HTERT RPE-1 (cell line): Measurements from ENCODE around the gene SNIP1.
"Not testable (repeated sequence)": the region's sequence is repeated elsewhere in the genome, so short reads cannot be mapped to it uniquely, and the experiment has no call there.

Experiments
- in situ Hi-C: fragments of 300-500 bp; cut with MboI; formaldehyde crosslinking; loops from 4 replicates; pipeline ENCODE4 v1.14.3; 2020; ENCODE audit warnings: low sequenced_read_pairs

Gene SNIP1

DNA sequence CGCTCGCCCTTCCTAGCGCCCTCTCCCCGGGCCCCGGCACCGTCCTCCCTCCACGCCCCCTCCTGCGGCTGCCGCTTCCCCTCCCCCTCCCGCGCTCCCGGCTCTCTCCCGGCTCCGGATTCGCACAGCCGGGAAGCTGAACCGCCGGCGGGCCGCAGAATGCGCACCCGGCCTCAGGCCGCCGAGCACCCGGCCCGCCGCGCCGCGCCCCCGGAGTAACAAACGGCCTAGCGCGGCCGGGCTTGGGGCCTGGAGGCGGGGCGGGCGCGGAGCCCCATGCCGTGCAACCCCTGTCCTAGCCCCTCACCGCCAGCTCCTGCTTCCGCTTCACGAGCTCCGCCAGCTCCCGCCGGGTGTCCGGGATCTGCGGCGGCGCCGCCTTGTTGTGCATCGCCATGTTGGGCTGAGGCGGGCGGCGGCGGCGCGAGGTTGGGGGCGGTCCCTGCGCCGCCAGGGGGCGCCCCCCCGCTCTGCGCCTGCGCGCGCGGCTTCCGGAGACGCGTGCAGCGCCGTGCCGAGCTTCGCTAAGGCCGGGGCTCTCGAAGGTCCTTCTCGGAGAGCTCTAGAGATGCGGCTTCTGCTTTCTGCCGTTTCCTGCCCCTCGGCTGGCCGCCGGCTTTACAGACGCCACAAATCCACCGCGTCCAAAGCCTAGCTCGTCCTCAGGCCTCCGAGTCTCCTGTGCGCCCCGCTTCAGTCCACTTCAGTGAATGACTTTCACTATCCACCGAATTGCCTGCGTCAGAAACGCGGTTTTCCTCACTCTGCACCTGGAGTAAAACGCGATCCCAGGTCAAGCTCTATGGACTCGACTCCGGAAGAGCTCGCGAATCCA is 39.5 kb downstream of the SNIP1 start, which contains the start of gene MEAF6:
Gene MEAF6 (minus strand): TSS at position 417 of the 835 bp plus-strand sequence. CDS start 20 bp downstream, at position 397.
- in situ Hi-C loops: no loop called here

DNA sequence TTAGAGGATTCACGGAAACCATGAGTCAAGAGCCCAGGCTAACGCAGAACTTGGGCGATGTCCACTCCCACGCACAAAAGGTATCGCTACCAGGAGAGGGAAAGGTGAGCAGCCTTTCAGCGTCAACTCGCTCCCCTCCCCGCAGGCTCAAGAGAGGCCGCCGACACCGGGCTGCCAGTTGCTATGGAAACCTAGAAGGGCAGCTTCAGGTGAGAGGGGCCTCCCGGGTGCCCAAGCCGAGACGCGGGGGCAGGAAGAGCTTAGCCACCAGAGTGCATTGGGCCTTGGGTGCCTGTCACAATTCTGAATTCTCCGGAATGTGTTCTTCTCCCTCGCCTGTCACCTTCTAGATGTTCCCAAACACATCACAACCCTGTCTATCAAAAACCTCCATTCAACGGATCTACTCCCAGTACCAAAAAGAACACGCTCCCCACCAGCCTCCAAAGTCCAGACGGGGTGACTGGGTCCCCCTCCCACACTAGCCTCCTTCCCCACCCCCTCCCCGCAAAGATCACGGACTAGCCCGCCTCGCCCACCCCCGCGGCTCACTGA is 40.2 kb downstream of the SNIP1 start:
- in situ Hi-C loops: no loop called here

DNA sequence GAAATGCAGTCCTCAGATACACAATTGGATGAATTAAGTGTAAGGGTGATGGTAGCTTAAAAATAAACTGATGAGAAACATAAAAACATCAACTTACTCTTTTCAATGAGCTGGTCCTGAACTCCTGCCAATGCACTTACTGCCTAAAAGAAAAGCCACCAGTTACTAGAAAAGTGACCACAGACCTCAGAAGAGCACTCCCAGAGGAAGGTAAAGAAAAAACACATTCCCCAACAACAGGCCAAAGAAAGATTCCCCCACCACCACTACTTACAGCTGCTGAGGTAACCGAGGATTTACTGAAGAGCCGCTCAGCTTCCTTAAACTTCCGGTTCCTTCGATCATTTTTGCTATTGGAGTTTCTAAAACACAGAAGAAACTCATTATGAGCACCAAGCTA is 44.9 kb downstream of the SNIP1 start:
- in situ Hi-C loops: no loop called here

DNA sequence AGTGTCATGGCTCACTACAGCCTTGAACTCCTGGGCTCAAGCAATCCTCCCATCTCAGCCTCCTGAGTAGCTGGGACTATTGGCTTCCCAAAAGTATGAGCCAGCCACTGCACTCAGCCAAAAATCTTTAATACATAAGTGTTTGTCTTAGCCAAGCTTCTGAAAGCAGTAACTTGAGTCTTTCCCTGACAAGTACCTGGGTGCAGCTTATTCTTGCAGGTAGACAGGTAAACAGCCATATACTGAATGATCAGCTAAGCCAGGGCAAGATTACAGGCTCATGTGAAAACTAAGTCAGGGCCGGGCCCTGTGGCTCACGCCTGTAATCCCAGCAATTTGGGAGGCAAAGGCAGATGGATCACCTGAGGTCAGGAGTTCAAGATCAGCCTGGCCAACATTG is 47.4 kb downstream of the SNIP1 start:
- in situ Hi-C loops: no loop called here

DNA sequence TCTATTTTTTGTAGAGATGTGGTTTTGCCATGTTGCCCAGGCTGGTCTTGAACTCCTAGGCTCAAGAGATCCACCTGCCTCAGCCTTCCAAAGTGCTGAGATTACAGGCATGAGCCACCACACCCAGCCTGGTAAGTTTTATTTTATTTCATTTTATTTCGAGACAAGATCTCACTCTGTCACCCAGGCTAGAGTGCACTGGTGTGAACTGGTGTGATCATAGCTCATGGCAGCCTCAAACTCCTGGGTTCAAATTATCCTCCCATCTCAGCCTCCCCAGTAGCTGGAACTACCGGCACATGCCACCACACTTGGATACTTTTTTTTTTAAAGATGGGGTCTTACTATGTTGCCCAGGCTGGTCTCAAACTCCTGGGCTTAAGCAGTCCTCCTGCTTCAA is 51.3 kb downstream of the SNIP1 start:
- in situ Hi-C loops: not testable (repeated sequence)

DNA sequence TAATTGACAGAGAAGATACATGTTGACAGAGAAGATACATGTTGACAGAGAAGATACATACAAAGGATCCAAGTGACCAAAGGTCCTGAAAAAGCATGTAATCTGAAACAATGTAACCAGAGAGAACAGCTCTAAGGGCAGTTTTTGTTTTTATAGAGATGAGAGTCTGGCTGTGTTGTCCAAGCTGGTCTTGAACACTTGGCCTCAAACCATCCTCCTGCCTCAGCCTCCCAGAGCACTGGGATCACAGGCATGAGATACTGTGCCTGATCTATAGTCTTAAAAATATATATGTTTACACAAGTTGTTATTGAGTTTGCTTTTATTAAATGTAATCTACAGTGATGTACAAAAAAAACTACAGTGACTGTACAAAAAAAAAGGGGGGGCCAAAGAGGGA is 52.0 kb downstream of the SNIP1 start:
- in situ Hi-C loops: no loop called here

DNA sequence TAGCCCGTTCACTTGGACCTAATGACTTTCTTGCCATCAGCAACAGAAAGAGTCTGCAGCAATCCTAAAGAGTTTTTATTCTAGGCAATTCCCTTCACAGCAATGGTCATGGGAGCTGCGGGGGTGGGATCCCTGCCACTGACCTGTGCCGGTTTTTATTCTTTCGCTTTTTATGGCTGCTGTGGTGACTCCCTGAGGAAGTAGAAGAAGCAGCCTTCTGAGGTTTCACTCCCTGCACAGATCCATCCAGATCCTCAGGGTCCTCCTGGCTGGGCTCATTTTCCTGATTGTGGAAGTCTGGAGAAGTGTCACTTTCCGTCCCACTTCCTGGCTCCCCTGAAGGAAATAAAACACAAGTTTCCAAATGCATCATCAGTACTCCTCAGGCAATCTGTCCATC is 52.4 kb downstream of the SNIP1 start:
- in situ Hi-C loops: no loop called here

DNA sequence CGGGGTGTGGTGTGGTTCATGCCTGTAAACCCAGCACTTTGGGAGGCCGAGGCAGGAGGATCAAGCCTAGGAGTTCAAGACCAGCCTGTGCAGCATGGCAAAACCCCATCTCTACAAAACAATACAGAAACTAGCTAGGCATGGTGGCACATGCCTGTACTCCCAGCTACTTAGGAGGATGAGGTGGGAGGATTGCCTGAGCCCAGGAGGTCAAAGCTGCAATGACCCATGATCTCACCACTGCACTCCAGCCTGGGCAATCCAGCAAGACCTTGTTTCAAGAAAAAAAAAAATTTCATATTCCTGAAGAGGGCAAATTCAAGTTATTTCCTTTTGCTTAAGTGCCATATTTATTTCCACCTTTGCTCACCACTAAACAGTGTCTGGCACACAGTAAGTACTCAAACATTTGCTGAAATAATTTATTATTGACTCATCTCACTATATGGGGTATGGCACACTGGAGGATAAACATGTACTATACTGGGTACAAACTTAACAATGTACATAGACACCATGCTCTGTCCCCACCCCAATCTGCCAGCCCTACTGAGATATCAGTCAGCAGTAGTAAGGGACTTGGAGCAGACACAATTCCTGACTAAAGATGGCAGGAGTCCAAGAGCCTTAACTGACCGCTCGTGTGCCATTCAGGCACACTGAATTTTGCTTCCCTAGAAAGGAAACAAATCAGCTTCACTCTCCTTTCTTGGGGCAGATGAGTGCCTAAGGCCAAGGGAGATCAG is 55.0 kb downstream of the SNIP1 start:
- in situ Hi-C loops: no loop called here

DNA sequence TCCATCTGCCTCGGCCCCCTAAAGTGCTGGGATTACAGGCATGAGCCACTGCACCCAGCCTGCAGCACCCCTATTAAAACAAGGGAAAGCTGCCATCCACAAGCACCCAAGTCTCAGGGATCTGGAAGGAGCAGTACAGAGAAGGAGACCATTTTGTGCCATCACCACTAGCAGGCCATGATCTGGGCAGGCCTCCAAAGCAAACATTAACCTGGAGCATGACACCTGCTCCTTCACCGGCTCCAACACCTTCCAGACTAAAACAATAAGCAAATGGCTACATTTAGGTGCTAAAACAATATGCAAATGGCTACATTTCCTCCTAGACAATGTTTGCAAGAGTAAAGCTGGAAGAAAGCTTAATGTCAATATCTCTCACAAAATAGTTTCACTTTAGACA is 56.3 kb downstream of the SNIP1 start:
- in situ Hi-C loops: no loop called here

DNA sequence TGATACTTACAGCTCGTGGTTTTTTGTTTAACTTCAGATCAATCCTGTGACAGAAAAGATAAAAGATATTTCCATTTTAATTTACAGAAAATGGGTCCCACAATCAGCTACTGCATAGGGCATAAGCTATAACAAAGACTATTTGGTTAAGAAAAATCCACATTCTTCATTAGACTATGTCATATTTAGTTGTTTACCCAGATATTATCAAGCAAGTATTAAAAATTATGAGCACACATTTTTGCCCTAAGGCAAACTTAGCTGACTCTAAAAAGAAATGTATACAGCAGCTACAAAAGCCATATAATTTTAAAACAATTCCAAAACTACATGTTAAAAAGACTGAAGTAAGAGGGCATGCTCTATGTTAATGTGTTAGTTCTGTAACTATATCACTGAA is 58.2 kb downstream of the SNIP1 start:
- in situ Hi-C loops: no loop called here

DNA sequence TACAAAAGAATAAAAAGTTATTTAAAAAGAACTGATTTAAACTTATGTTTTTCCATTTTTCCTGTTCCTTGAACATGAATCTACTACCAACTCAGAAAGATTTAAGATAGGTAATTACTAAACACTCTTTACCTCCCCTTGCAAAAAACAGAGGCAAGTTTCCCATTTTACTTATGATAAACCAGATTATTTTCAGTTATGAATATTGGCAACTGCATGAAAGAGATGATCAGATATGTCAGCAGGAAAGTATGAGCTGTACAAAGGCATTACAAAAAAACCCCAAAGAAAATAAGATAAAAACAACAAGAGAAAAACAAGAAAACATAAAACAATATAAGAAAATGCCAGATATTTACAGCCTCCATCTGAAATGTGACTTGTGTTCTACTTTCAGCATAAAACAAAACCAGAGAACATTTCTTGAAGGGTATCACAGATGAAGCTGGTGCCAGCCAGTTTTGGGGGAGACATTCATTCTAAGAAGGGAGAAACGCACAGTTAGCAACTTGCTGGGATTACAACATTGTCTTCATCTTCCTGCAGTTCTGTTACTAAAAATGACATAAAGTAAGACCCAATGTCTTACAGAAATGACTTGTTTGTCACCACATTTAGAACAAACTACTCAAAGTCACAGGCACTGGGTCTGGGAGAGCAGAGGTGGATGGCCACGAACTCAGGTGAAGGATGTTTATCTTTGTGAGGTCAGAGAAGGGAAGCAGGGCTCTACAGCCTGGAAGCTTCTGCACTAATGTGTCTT is 60.6 kb downstream of the SNIP1 start:
- in situ Hi-C loops: no loop called here

DNA sequence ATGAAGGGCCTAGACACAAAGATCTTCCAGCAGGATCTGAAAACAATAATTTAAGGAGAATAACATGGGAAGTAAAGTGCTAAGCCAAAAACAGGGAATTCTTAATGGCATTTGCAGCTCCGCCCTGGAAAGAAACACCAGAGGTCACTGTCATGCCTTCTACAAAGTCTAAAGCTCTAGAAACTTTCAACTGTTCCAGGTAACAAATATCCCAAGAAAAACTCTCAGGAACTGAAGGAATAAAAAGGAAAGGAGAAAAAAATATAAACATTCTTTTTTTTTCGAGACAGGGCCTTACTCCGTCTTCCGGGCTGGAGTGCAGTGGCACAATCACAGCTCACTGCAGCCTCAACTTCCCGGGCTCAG is 66.5 kb downstream of the SNIP1 start:
- in situ Hi-C loops: no loop called here

DNA sequence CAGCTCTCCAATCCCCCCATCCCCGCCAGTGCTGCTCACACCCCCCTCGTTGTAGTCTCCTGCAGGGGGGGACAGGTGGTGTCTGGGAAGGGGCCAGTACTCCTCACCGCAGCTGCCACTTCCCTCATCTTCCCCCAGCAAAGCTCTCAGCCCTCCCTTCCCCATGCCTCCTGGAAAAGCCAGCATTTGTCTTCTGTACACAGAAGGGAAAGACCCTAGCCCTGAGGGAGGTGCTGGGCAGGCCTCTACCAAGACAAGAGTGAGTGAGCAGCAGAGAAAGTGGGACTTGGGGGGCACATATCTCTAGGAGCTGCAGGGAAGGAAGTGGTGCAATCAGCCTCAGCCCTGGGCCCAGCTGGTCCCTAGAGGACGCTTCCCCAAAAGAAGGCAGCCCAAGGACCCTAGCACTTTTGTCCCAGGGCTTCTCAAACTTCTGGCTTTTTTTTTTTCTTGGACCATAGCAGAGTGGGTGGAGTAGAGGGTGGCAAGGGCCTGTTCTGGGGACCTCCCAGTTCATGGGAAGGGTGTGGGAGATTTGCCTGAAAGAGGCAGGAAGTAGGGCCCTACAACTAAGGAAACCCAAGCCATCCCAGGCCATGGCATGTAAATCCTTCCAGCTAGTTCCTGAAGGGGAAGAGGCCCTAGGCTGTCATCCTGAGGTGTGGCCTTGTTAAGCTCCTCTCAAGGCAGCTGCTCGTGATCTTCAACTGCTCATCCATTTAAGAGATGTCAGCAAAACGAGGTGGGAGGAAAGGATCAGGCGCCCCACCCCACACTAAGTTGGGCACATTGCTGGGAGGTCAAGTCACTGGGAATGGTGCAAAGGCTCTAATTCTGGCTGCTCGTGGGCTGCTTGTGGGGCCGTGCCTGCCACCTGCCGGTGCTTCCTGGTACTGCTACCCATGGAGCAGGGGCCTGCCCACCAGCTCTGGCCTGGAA is 67.1 kb downstream of the SNIP1 start:
- in situ Hi-C loops: no loop called here

DNA sequence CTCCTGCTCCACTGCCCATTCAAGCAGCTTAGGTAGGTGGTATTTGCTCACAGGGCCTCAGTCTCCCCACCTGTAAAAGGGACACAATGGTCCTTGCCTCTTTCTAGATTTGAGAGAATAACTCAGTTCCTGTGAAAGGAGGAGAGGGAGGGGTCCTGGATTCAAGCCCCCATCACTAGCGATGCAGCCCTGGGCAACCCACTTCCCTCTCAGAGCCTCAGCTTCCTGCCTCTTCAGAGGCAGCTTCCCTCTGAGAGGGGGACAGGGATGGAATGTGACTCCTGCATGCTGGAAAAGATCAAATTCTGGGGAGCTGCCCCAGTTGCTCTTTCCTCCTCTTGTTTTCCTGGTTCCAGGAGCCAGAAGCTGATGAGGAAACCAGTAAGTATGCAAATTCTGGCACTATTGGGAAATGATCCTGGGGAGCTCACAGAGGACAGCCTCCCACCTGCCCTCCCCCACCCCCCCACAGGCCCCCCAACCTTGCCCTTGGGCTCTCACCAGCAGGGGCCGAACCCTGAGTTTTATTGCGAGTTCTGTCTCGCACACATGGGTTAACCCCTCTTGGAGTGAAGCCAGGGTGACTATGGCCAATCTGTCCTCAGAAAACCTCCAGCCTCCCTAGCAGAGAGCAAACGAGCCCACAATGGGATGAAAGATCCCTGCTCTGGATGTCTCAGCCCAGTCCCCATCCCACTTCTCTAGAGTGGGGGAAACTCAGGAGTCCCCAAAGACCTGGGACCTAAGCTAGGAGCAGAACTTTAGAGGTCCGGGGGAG is 68.0 kb downstream of the SNIP1 start:
- in situ Hi-C loops: no loop called here
